Keratinocyte (primary cell): ENCODE measurements around the gene METTL5.
"Not testable (repeated sequence)": the region's sequence is repeated elsewhere in the genome, so short reads cannot be mapped to it uniquely, and the experiment has no call there.

Source experiments
- EZH2 ChIP-seq: IDR thresholded peaks from one replicate; pipeline ENCODE4 v1.6.1; 2012; ENCODE audit warnings: inconsistent platforms, mild to moderate bottlenecking, low read length, moderate library complexity
- TF ChIP-seq, protein P1 (sequence below), 3 experiments: IDR thresholded peaks in 1 of 3; conservative IDR thresholded peaks in 1 of 3; optimal IDR thresholded peaks in 1 of 3; 2 replicates in 2 of 3; 3 replicates in 1 of 3; pipeline versions ENCODE3 to v1.5.1; 2011; ENCODE audit warnings: low read length in 3 of 3, mild to moderate bottlenecking in 3 of 3, moderate library complexity in 2 of 3, control low read depth in 1 of 3, inconsistent platforms in 1 of 3; ENCODE audit not compliant: insufficient read depth in 2 of 3; ENCODE audit errors: extremely low read depth in 1 of 3

- TF ChIP-seq, protein P1, sequence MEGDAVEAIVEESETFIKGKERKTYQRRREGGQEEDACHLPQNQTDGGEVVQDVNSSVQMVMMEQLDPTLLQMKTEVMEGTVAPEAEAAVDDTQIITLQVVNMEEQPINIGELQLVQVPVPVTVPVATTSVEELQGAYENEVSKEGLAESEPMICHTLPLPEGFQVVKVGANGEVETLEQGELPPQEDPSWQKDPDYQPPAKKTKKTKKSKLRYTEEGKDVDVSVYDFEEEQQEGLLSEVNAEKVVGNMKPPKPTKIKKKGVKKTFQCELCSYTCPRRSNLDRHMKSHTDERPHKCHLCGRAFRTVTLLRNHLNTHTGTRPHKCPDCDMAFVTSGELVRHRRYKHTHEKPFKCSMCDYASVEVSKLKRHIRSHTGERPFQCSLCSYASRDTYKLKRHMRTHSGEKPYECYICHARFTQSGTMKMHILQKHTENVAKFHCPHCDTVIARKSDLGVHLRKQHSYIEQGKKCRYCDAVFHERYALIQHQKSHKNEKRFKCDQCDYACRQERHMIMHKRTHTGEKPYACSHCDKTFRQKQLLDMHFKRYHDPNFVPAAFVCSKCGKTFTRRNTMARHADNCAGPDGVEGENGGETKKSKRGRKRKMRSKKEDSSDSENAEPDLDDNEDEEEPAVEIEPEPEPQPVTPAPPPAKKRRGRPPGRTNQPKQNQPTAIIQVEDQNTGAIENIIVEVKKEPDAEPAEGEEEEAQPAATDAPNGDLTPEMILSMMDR (optimal IDR thresholded peaks at IDR 0.05 in 1 of 3, IDR thresholded peaks at IDR 0.05 in 1 of 3, conservative IDR thresholded peaks at IDR 0.05 in 1 of 3; ENCODE audit: extremely low read depth in 1 of 3, insufficient read depth in 2 of 3, low read length in 3 of 3) = not testable (repeated sequence)
- TF ChIP-seq EZH2 = not testable (repeated sequence)
Measured at GRCh38 chr2:169816961-169817360, 7.7 kb downstream of the METTL5 start.
